ENCODE results near the gene FRMD4A.

- TF ChIP-seq, protein P1, sequence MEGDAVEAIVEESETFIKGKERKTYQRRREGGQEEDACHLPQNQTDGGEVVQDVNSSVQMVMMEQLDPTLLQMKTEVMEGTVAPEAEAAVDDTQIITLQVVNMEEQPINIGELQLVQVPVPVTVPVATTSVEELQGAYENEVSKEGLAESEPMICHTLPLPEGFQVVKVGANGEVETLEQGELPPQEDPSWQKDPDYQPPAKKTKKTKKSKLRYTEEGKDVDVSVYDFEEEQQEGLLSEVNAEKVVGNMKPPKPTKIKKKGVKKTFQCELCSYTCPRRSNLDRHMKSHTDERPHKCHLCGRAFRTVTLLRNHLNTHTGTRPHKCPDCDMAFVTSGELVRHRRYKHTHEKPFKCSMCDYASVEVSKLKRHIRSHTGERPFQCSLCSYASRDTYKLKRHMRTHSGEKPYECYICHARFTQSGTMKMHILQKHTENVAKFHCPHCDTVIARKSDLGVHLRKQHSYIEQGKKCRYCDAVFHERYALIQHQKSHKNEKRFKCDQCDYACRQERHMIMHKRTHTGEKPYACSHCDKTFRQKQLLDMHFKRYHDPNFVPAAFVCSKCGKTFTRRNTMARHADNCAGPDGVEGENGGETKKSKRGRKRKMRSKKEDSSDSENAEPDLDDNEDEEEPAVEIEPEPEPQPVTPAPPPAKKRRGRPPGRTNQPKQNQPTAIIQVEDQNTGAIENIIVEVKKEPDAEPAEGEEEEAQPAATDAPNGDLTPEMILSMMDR (IDR thresholded peaks at IDR 0.05) = no peak
- TF ChIP-seq POLR2A (IDR thresholded peaks at IDR 0.05) = no peak
Measured at GRCh38 chr10:14353291-14353913, 22.7 kb upstream of the FRMD4A start.
